Fibroblast of skin of right quadriceps (primary cell): ENCODE results near the gene POLR3E.

Experiments used
- DNase-seq: peaks from one replicate; pipeline ENCODE4 v3.0.0-alpha.2; 2013

Gene POLR3E, protein sequence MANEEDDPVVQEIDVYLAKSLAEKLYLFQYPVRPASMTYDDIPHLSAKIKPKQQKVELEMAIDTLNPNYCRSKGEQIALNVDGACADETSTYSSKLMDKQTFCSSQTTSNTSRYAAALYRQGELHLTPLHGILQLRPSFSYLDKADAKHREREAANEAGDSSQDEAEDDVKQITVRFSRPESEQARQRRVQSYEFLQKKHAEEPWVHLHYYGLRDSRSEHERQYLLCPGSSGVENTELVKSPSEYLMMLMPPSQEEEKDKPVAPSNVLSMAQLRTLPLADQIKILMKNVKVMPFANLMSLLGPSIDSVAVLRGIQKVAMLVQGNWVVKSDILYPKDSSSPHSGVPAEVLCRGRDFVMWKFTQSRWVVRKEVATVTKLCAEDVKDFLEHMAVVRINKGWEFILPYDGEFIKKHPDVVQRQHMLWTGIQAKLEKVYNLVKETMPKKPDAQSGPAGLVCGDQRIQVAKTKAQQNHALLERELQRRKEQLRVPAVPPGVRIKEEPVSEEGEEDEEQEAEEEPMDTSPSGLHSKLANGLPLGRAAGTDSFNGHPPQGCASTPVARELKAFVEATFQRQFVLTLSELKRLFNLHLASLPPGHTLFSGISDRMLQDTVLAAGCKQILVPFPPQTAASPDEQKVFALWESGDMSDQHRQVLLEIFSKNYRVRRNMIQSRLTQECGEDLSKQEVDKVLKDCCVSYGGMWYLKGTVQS

DNA sequence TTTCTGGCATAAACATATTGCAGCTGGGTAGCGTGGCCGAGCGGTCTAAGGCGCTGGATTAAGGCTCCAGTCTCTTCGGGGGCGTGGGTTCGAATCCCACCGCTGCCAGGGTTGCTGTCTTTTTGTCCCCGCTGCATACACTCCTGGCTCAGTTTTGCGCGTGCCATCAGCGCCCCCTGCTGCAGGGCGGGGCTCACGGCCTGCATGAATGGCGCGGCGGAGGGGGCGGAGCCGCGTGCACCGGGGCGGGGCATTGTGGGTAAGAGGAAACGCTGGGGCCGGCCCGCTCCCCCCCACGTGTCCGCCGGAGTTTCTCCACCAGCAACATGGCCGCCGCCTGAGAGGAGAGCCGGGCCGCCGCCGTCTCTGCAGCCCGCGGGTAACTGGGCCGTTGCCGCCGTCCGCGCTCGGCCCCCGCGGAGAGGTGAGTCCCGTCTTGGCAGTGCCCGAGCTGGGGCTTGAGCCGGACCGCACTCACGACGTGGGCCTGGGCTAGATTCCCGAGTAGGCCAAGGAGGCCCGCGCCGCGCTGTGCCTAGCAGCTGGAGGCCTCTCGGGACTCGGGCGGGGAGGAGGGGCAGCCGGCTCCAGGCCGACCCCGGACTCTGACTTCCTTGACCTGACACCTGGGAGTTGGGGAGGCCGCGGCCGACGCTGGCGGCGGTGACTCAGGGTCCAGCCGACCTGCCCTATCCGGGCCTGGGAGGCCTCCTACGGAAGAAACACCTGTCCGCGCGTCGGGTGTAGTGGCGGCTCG, at the start of gene POLR3E:
Gene POLR3E (plus strand): TSS at position 296 of the 757 bp plus-strand sequence. CDS start 5,560 bp downstream, outside the sequence.
- peak; percentile 98 for DNase-seq

DNA sequence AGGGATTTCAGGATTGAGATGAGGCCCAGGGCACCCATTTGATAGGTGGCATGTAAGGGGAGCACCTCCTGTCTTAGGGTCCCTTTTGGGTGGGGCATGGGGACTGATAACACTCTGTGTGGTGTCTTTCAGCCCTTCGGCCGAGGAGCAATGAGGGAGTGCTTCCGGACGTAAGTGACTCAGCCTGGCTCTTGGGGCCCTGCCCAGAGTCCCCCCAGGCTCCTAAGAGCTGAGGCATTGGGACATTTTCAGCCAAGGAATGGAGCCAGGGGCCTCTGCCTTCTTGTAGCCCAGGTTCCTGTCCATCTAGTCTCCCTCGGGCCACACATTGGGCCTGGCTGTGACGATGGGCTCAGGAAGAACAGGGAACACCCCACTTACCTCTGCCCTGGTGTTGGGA, 46.7 kb upstream of the POLR3E start:
- DNase-seq: no peak

DNA sequence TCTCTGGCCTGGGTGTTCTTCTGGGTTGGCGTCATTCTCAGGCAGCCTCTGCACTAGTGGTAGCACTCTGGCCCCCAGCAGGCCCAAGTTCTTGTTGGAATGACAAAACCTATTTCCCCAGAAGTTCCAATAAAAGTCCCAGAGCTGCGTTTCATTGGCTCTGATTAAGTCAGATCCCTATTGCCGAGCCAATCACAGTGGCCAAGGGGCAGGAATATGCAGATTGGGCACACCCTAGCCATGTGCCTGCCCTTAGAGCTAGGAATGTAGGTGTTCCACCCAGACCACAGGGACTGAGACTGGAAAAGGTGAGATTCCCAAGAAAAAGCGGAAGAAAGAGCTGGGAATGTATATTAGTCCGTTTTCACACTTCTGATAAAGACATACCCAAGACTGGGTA, 44.9 kb upstream of the POLR3E start:
- DNase-seq: no peak

DNA sequence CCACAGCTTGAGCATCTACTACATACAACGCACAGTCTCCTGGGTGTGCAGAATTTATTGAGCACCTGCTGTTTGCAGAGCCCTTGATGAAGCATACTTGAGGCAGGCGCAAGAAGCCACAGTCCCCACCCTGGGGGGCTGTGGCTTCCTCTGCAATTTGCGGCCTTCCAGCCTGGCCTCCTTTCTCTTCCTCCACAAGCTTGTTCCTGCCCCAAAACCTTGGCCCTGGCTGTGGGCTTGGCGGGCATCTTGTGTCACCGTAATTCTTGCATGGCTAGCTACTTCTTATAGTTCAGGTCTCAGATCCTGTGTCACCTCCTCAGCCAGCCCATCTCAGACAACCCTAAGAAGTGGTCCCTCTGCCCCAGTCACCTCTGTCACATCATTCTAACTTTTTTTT, 43.9 kb upstream of the POLR3E start:
- no peak for DNase-seq

DNA sequence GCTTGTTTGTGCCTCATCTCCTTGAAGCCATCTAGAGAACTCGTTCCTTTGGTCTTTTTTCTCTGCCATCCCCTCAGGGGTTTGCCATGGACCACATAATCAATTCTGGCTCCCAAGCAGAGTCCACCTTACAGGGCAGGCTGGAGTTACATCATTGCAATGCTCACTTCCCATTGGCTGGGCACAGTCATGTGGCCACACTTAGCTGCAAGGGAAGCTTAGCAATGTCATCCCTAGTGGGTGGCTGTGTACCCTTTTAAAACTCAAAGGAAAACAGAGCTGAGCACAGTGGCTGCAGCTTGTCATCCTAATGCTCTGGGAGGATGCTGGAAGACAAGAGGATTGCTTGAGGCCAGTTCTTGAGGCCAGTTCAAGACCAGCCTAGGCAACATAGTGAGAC, 41.9 kb upstream of the POLR3E start:
- no peak for DNase-seq

DNA sequence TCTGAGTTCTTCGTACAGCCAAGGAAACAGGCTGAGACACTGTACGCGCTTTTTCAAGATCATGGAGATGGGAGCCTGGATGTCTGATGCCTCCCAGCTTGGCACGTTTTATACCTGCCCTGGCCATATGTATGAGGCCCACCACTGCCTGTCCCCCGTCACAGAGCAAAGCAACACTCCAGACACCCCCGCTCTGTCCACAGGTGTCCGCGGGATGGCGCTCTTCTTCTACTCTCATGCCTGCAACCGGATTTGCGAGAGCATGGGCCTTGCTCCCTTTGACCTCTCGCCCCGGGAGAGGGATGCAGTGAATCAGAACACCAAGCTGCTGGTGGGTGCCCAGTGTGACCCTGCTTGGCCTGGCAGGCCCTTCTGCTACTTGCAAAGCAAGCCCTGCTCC, 39.8 kb upstream of the POLR3E start:
- no peak for DNase-seq

DNA sequence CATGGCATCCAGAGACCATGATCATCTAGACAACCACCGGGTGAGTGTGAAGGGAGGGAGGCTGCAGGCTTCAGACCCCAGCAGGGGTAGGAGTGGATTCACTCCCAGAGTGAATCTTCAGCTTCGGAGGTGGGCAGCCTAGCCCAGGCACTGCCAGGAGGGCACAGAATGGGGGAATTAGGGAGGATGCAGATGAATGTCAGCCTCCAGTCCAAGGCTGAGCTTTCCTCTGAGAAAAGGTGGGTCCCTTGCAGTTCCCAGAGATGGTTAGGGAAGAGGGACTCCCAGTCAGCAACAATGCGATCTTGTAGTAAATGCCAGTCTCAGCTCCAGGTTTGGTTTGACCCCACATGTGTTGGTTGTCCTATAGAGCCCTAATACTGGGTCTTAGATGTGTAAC, 36.7 kb upstream of the POLR3E start:
- DNase-seq: no peak

DNA sequence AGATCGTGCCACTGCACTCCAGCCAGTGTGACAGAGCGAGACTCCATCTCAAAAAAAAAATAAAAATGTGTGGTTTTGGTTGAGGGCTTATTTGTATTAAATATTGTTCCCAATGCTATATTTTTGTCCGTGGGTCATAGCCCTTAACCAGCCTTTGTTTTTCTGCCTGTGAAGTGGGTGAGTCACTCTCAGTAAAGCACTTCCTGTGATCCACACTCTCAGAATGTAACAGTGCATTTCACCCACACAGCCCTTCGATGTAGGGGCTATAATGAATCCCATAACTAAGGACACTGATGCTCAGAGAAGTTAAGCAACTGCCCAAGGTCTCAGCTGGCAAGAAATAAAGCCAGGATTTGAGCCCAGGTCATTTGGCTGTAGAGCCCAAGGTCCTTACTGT, 34.7 kb upstream of the POLR3E start:
- DNase-seq: peak; percentile 41

DNA sequence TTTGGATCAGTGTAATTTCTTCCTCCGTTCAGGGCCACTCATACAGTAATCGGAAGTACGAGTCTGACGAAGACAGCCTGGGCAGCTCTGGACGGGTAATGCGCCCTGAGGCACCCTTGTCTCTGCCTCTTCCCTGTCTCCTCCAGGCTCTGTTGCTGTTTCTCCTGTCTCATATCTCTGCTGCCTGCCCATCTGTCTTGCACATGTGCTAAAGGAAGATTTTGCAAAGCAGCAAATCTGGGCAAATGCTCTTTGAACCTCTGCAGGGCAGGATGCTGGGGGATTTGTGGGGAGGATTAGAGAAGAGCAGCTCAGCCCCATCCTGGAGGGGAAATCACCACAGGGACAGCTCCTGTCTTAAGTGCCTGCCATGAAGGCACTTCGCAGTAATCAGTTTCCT, 32.4 kb upstream of the POLR3E start:
- no peak for DNase-seq

DNA sequence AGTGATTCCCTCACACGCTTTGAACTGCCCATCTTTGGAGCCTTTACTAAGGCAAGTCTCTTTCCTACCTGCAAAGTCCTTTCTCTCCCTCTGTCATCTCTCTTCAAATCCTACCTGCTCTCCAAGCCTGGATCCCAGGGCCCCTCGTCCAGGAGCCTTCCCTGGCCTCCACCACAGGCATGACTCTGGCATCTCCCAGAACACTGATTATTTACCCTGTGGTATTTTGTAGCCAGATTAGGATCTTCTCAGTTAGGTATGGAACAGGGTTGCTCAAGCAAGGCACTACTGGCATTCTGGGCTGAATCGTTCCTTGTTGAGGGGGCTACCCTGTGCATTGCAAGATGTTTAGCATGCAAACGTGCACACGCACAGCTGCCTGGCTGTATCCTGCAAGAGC, 31.9 kb upstream of the POLR3E start:
- DNase-seq: no peak

DNA sequence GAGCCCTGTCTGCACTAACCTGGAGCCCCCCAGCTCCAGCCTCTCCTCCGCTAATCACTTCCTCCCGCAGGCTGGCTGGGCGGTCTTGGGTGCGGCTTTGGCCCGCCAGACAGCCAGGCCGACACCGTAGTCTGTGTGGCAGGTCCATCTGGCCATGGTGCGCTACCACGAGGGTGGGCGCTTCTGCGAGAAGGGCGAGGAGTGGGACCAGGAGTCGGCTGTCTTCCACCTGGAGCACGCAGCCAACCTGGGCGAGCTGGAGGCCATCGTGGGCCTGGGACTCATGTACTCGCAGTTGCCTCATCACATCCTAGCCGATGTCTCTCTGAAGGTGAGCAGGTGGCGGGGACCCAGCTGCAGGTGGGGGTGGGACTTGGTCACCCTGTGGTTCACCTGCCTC, 30.7 kb upstream of the POLR3E start:
- DNase-seq: no peak

DNA sequence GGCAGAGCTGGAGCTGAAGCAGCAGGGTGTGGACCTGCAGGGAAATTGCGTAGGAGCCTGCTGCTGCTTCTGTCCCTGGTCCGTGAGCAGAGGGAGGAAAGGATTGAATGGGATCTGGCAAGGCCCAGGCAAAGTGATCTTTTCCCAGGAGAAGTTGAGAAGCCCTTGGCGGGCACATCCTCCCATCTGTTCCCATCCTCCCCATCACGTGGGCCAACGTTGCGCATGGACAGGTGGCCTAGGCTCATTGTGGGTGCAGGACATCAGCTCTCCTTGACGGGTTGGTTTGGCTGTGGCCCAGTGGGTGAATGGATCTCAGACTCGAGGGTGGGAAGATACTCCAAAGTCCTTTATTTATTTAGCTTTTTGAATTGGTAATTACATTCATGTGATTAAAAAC, 29.4 kb upstream of the POLR3E start:
- no peak for DNase-seq

DNA sequence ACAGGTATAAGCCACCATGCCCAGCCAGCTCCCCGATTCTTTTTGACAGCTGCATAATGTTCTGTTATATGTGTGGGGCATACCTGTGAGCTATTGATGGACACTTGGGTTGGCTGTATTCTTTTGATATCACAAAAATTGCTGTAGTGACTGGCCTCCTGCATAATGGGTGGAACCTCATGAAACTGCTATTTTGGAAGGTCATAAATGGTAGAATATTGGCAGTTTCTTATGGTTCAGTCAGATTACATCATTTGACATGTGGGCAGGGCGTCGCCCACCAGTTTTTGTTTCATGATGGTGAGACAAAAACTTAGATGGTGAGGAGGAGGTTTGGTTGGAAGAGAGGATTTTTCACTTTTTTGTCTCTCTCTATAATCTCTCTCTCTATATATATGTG, 26.7 kb upstream of the POLR3E start:
- DNase-seq: no peak

DNA sequence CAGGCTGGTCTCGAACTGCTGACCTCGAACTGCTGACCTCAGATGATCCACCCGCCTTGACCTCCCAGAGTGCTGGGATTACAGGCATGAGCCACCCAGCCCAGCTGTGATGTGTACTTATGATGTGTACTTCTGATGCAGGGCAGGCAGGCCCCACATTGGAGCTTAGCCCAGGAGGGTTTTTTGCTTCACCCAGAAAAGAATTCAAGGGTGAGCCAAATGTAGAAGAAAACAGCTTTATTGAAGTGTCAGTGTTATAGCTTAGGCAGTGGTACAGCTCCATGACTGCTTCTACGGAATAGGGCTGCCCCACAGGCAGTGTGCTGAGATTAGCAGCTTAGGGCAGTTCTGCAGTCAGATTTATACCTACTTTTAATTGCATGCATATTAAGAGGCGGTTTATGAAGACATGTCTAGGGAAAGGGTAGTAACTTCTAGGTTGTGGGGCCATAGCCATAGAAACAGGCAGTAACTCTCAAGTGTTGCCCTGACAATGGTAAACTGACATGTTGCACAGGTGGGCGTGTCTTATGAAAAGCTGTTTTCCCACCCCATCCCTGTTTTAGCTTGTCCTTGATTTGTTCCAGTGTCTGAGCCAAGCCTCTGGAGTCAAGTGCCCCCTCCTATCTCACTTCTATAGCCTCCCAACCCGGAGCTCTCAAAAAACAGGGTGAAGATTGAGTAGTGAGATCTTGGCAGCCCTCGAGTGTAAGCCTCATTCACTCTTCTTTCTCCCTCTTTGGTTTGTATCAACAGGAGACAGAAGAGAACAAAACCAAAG, 24.1 kb upstream of the POLR3E start:
- no peak for DNase-seq

DNA sequence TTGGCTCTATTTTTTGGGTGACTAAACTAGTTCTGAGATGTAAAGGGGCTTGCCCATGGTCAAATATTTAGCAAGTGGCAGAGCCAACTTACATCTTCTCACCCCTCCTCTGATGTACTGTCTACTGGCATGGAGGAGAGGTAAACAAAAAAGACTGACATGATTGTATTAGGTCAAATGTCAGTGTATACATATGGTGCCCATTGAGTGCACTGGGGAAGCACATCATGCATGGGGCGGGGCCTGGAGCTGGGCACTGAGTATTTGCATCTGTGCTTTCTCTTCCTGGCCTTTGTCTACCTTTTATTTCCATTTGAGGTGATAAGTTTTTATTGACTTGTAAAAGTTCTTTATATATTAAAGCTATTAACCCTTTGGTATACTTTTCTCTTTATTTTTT, 22.3 kb upstream of the POLR3E start:
- no peak for DNase-seq

DNA sequence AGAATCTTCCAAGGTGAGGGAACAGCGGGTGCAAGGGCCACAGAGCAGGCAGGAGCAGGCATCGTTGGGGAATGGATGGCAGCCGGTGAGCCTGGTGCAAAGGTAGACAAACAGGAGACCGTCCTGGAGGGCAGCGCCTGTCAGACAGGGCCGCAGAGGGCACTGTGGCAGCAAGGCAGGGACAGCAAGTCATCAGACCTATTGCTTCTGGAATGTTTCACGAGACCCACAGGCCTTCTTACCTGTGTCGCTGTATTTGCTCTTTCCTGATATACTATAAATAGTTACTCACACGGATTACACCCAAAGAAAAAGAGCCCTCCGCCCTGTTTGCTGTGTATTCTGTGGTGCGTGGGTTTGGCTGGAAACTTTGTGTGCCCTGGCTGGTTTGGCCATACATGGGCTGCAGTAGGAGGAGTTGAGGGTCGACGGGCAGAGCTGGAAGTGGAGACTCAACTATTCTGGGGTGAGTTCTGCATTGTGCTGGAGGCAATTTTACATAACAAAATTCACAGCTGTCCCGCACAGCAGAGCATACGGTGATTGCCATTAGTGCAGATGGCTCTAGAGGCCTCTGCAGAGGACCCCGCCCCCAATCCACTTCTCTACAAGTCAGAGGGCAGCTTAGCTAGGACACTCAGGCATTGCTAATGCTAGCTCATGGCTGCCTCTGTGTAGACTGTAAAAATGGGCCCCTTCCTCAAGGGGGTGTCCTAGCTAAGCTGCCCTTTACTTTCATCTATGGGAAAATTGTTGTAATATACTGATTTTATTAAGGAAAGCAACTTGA, 18.6 kb upstream of the POLR3E start:
- DNase-seq: no peak

DNA sequence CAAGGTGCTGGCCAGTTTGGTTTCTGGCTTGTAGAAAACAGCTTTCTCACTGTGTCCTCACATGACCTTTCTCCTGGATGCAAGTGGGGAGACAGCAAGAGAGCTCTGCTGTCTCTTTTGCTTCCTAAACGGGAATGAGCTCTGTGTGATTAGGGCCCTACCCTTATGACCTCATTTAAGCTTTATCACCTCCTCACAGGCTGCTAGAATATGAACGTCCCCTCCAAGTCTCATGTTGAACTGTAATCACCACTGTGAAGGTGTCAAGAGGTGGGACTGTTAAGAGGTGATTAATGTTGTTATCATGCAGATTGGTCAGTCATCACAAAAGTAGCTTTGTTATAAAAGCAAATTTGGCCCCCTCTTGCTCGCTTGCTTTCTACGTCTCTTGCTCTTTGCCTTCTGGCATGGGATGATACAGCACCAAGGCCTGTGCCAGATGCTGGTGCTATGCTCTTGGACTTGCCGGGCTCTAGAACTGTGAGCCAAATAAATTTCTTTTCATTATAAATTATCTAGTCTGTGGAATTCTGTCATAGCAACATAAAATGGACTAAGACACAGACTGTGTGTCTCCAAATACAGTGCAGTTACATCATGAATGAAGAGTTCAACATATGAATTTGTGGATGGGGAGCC, 14.8 kb upstream of the POLR3E start:
- no peak for DNase-seq

DNA sequence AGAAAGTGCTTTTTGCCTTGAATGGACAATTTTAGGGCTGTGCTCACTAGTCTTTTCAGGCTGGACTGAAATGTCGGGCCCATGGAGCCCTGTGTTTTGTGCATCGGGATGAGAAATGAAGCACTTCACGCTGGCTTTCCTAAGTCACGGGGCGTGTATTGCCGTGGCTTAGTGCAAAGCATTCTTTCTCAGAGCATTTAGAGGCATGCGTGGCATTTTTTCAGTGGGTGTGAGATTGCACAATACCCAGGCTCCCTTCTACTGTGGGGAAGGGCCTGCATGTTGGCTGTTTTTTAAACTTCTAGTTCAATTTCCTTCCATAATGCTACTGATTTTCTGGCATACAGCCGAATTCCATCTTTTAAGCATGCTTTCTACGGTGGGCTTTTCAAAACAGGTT, 12.6 kb upstream of the POLR3E start:
- peak; percentile 50 for DNase-seq

DNA sequence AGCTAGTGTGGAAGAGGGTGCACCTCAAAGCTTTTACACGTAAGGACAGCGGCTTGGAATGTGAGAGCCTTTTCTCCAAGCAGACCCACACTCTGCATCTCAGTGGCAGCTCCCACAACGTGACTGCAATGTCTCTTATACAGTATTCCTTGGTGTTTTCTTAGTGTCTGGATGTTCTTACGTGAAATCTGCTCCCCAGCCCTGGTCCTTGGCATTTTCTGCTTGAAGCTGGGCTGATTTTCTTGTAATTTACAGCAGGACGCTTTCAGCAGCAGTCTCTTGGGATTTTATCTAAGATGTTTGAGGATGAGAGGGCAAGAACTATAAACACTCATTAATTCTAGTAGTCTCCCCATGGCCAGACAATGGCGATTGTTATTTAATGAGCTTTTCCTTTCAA, 12.1 kb upstream of the POLR3E start:
- DNase-seq: no peak

DNA sequence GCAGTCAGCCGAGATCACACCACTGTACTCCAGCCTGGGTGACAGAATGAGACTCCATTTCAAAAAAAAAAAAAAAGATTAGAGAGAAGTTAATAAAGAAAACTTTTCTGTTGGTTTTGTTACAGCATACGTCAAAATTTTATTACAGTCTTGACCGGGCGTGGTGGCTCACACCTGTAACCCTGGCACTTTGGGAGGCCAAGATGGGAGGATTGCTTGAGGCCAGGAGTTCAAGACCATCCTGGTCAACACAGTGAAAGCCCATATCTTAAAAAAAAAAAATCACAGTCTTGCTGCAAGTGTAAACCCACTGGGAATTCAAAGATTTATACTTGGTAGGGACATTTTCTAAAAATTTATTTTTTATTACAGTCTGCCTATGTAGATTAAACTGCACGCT, 6.2 kb upstream of the POLR3E start:
- no peak for DNase-seq

DNA sequence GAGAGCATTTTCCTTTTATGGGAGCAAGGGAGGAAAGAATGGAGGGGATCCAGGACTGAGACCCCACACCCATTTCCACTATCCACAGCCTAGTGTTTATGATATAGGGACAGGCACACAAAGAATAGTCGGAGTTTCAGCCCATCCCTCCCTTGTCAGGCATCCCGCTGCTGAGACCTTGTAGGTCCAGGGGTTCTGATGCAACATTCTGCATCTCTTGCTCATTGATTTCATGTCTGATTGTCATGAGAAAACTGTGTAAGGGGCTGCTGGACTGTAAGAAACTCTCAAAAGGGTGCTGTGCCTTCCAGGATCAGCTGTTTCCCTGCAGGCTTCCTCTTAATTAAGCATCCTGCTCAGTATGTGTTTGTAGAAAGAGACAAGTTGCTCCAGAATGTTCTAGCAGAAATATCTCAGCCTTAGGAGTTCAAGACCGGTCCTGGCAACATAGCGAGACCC, 5.3 kb upstream of the POLR3E start:
- DNase-seq: peak; percentile 74

DNA sequence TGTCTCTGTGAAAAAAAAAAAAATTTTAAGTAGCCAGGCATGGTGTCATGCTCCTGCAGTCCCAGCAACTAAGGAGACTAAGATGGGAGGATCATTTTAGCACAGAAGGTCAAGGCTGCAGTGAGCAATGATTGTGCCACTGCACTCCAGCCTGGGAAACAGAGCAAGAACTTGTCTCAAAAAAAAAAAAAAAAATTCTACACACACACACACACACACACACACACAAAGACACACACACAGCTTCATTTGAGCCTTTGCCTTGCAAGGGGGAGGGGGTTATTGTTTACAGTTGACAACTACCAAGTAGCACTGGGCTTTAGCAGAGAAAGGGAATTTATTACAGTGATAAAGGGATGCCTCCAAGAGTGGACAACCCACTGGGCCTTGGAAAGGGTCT, 4.9 kb upstream of the POLR3E start:
- no peak for DNase-seq
